HPDE6-E6E7 (cell line): Measurements from ENCODE around the gene AGPAT4.
A peak's percentile ranks its signal among the peaks of the same experiment; 100 is the strongest.
"Not testable (repeated sequence)": the region's sequence is repeated elsewhere in the genome, so short reads cannot be mapped to it uniquely, and the experiment has no call there.

Source experiments
- DNase-seq: peaks from one replicate; pipeline ENCODE4 v3.0.0; 2011; ENCODE audit warnings: missing footprints; ENCODE audit errors: extremely low spot score

AGPAT4 gene

GRCh38 chr6:161138543-161139303 lies 135.1 kb downstream of the AGPAT4 start:
- no peak for DNase-seq

- DNase-seq, result peak; percentile 76
These were observed 135.9 kb downstream of the AGPAT4 start for GRCh38 chr6:161137839-161138542.

- no peak for DNase-seq
These were observed 136.5 kb downstream of the AGPAT4 start for GRCh38 chr6:161137320-161137719.

- DNase-seq, result no peak
These were observed 137.2 kb downstream of the AGPAT4 start for GRCh38 chr6:161136655-161137054.

- no peak for DNase-seq
These were observed 137.9 kb downstream of the AGPAT4 start for GRCh38 chr6:161135695-161136591.

- no peak for DNase-seq
These were observed 139.1 kb downstream of the AGPAT4 start for GRCh38 chr6:161134550-161135298.

GRCh38 chr6:161133963-161134362 lies 139.9 kb downstream of the AGPAT4 start:
- DNase-seq, result no peak

GRCh38 chr6:161132384-161132783 lies 141.5 kb downstream of the AGPAT4 start:
- DNase-seq, result no peak

GRCh38 chr6:161130967-161131766 lies 142.7 kb downstream of the AGPAT4 start:
- no peak for DNase-seq

GRCh38 chr6:161130541-161130940 lies 143.3 kb downstream of the AGPAT4 start:
- DNase-seq, result no peak

- no peak for DNase-seq
These were observed 145.1 kb downstream of the AGPAT4 start for GRCh38 chr6:161128680-161129196.

GRCh38 chr6:161128230-161128629 lies 145.6 kb downstream of the AGPAT4 start:
- no peak for DNase-seq

- DNase-seq, result no peak
These were observed 146.7 kb downstream of the AGPAT4 start for GRCh38 chr6:161127071-161127740.

GRCh38 chr6:161125591-161125990 lies 148.3 kb downstream of the AGPAT4 start:
- no peak for DNase-seq

GRCh38 chr6:161123319-161123718 lies 150.5 kb downstream of the AGPAT4 start:
- not testable (repeated sequence) for DNase-seq

GRCh38 chr6:161117942-161118341 lies 155.9 kb downstream of the AGPAT4 start:
- no peak for DNase-seq

- no peak for DNase-seq
These were observed 156.6 kb downstream of the AGPAT4 start for GRCh38 chr6:161117308-161117707.

GRCh38 chr6:161116554-161116953 lies 157.3 kb downstream of the AGPAT4 start:
- DNase-seq, result no peak

- no peak for DNase-seq
These were observed 158.4 kb downstream of the AGPAT4 start for GRCh38 chr6:161115468-161115867.

- no peak for DNase-seq
These were observed 162.6 kb downstream of the AGPAT4 start for GRCh38 chr6:161111261-161111660.
